Mucosa of rectum (tissue), 2 donors: Measurements from ENCODE around the gene DENND1B.

Source experiments
- H3K27ac ChIP-seq, 2 donors: one replicate each; pipeline ENCODE4 v1.7.0; 2013; ENCODE audit warnings: inconsistent platforms in 2 of 2, low read depth in 2 of 2, low read length in 2 of 2
- H3K27me3 ChIP-seq, 2 donors: one replicate each; pipeline ENCODE4 v1.7.0; 2013; ENCODE audit warnings: low read length in 2 of 2; ENCODE audit not compliant: control insufficient read depth in 2 of 2, insufficient read depth in 2 of 2
- H3K36me3 ChIP-seq, 2 donors: one replicate each; pipeline ENCODE4 v1.7.0; 2013; ENCODE audit warnings: low read length in 2 of 2; ENCODE audit not compliant: control insufficient read depth in 2 of 2, insufficient read depth in 2 of 2
- H3K4me1 ChIP-seq, 2 donors: one replicate each; pipeline ENCODE4 v1.7.0; 2013; ENCODE audit warnings: low read length in 2 of 2, mild to moderate bottlenecking in 1 of 2; ENCODE audit not compliant: control insufficient read depth in 2 of 2, insufficient read depth in 2 of 2
- H3K4me3 ChIP-seq, 2 donors: one replicate each; pipeline ENCODE4 v1.7.0; 2013; ENCODE audit warnings: low read length in 2 of 2
- H3K9ac ChIP-seq, 2 donors: one replicate each; pipeline ENCODE4 v1.7.0; 2013; ENCODE audit warnings: low read length in 2 of 2, low read depth in 1 of 2, mild to moderate bottlenecking in 1 of 2
- H3K9me3 ChIP-seq, 2 donors: one replicate each; pipeline ENCODE4 v1.7.0; 2013; ENCODE audit warnings: low read length in 2 of 2; ENCODE audit not compliant: control insufficient read depth in 2 of 2
- donor health status: healthy.
- donor health status: Normal muscosa, but diverticular disease.

DENND1B gene

GRCh38 chr1:197750366-197750765, 24.9 kb downstream of the DENND1B start:
- Histone ChIP-seq H3K27me3 (no peaks in the 10 kb centered on the region), H3K36me3 (no peaks in the 10 kb centered on the region), H3K4me3 (no peak overlapping the region), H3K9ac (no peak overlapping the region), H3K9me3 (no peaks in the 10 kb centered on the region), H3K4me1 (no peaks in the 10 kb centered on the region), H3K27ac (no peak overlapping the region)

DNA sequence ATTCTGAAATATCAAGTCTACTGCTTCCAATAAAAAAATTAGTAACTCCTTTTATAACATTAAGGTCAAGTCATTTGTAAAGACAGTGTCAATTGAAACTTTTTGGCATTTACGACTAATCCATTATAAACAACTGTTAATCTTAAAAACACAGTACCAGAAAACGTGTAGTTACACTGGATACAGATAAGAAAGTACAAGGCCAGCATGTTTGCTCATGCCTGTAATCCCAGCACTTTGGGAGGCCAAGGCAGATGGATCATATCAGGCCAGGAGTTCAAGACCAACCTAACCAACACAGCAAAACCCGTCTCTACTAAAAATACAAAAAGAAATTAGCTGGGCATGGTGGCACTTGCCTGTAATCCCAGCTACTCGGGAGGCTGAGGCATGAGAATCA, 29.4 kb downstream of the DENND1B start:
- Histone ChIP-seq H3K9me3 (no peaks in the 10 kb centered on the region), H3K27ac (no peak overlapping the region), H3K4me1 (no peaks in the 10 kb centered on the region), H3K4me3 (no peak overlapping the region), H3K27me3 (no peaks in the 10 kb centered on the region), H3K9ac (no peak overlapping the region), H3K36me3 (no peaks in the 10 kb centered on the region)

- Histone ChIP-seq H3K36me3 (no peaks in the 10 kb centered on the region), H3K27ac (no peak overlapping the region), H3K9ac (no peak overlapping the region), H3K27me3 (no peaks in the 10 kb centered on the region), H3K9me3 (no peaks in the 10 kb centered on the region), H3K4me1 (no peaks in the 10 kb centered on the region), H3K4me3 (no peak overlapping the region)
Measured at GRCh38 chr1:197744979-197745378, 30.3 kb downstream of the DENND1B start.

GRCh38 chr1:197743578-197743977, 31.7 kb downstream of the DENND1B start:
- no peak overlapping the region for H3K27ac ChIP-seq

GRCh38 chr1:197740992-197741391, 34.3 kb downstream of the DENND1B start:
- no peak overlapping the region for H3K9ac ChIP-seq
- no peaks in the 10 kb centered on the region for H3K4me1 ChIP-seq
- no peaks in the 10 kb centered on the region for H3K27me3 ChIP-seq
- no peaks in the 10 kb centered on the region for H3K9me3 ChIP-seq
- no peak overlapping the region for H3K27ac ChIP-seq
- no peaks in the 10 kb centered on the region for H3K36me3 ChIP-seq
- H3K4me3 ChIP-seq: no peak overlapping the region

More at GRCh38 chr1:197743578-197743977, 31.7 kb downstream of the DENND1B start:
- no peak overlapping the region for H3K4me3 ChIP-seq
- no peak overlapping the region for H3K9ac ChIP-seq
- no peaks in the 10 kb centered on the region for H3K36me3 ChIP-seq
- H3K9me3 ChIP-seq: no peaks in the 10 kb centered on the region
- no peaks in the 10 kb centered on the region for H3K4me1 ChIP-seq
- H3K27me3 ChIP-seq: no peaks in the 10 kb centered on the region

- Histone ChIP-seq H3K36me3 (no peaks in the 10 kb centered on the region), H3K4me1 (no peaks in the 10 kb centered on the region), H3K9ac (no peak overlapping the region), H3K27me3 (no peaks in the 10 kb centered on the region), H3K4me3 (no peak overlapping the region), H3K9me3 (no peaks in the 10 kb centered on the region), H3K27ac (no peak overlapping the region)
Measured at GRCh38 chr1:197738927-197739326, 36.4 kb downstream of the DENND1B start.

DNA sequence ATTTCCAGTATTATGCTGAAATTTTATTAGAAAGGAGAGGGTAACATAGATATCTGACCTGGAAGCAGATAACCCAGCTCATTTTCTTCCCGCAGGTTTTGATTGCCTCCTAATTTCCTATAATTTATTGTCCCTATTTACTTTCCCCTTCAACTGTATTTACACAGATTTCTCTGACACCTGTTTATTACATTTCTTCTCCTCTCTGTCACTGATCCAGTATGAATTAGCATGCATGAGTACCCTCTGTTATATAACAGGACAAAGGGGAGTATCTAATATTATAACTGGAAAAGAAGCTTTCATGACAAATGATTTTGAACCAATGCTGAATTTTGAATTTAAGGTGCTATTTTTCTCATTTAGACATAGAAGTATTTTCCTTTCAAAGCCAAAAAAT, 37.4 kb downstream of the DENND1B start:
- Histone ChIP-seq H3K27ac (no peak overlapping the region), H3K4me3 (no peak overlapping the region), H3K4me1 (no peaks in the 10 kb centered on the region), H3K9ac (no peak overlapping the region), H3K27me3 (no peaks in the 10 kb centered on the region), H3K36me3 (no peaks in the 10 kb centered on the region), H3K9me3 (no peaks in the 10 kb centered on the region)

DNA sequence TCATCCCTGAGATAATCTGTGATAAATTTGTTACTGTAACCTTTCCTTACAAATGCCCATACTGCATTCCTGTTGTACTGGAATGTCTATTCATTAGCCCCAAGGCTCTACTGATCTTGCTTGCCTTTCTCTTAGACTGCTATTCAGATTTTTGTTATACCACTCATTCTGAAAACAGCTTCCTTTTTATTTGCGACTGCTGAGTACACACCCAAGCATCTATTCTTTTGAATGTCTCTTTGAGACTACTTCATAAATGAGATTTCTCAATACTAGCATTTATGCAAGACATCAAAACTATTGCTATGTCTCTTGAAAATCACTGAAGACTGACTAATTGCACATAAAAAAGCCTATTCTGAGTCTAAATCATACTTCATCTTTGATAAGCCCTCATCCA, 38.6 kb downstream of the DENND1B start:
- Histone ChIP-seq H3K9me3 (no peaks in the 10 kb centered on the region), H3K4me3 (no peak overlapping the region), H3K27me3 (no peaks in the 10 kb centered on the region), H3K27ac (no peak overlapping the region), H3K36me3 (no peaks in the 10 kb centered on the region), H3K4me1 (no peaks in the 10 kb centered on the region), H3K9ac (no peak overlapping the region)

GRCh38 chr1:197735461-197735860, 39.8 kb downstream of the DENND1B start:
- Histone ChIP-seq H3K27me3 (no peaks in the 10 kb centered on the region), H3K27ac (no peak overlapping the region), H3K9me3 (no peaks in the 10 kb centered on the region), H3K4me3 (no peak overlapping the region), H3K4me1 (no peaks in the 10 kb centered on the region), H3K9ac (no peak overlapping the region), H3K36me3 (no peaks in the 10 kb centered on the region)

DNA sequence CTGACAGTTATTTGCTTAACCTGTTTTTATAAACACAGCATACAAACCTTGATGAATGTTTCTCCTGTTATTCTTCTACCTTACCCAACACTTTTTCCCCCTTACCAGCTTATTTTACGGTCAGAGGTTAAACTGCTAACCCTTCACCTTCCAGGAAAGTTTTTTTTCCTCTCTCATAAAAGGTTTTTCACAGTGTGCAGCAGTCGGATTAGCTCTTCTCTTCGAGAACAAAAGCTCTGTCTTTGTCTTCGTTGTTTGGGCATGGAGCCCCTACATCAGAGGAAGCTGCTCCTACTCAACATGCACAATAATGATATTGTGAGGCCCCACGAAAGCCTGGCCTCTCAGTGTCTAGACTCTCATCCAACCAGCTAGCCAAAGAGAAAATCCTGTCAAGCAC, 42.0 kb downstream of the DENND1B start:
- Histone ChIP-seq H3K9me3 (no peaks in the 10 kb centered on the region), H3K9ac (no peak overlapping the region), H3K27me3 (no peaks in the 10 kb centered on the region)

GRCh38 chr1:197732187-197732586, 43.1 kb downstream of the DENND1B start:
- no peak overlapping the region for H3K27ac ChIP-seq
- H3K9ac ChIP-seq: no peak overlapping the region
- H3K4me1 ChIP-seq: no peaks in the 10 kb centered on the region
- no peak overlapping the region for H3K4me3 ChIP-seq
- H3K9me3 ChIP-seq: no peaks in the 10 kb centered on the region
- no peaks in the 10 kb centered on the region for H3K27me3 ChIP-seq
- H3K36me3 ChIP-seq: no peaks in the 10 kb centered on the region

More for the DNA sequence above, 42.0 kb downstream of the DENND1B start:
- no peaks in the 10 kb centered on the region for H3K36me3 ChIP-seq
- H3K4me3 ChIP-seq: no peak overlapping the region
- no peaks in the 10 kb centered on the region for H3K4me1 ChIP-seq
- no peak overlapping the region for H3K27ac ChIP-seq
